GM21390 (cell line): ENCODE results near the gene BCL2L12.
"Not testable (repeated sequence)": the region's sequence is repeated elsewhere in the genome, so short reads cannot be mapped to it uniquely, and the experiment has no call there.

Experiments
- ATAC-seq: cut with Tn5 transposase; IDR thresholded peaks from one replicate; pipeline ENCODE4 v1.9.1; 2021; ENCODE audit not compliant: unreplicated experiment

Gene BCL2L12

GRCh38 chr19:49665351-49666119 is at the start of gene BCL2L12, which contains the start of gene IRF3:
Gene BCL2L12 (plus strand): TSS chr19:49665933. CDS start chr19:49666693, 760 bp downstream.
Gene IRF3 (minus strand): TSS chr19:49665857. CDS start chr19:49664838, 1,019 bp downstream.
- ATAC-seq, result peak; percentile 74

DNA sequence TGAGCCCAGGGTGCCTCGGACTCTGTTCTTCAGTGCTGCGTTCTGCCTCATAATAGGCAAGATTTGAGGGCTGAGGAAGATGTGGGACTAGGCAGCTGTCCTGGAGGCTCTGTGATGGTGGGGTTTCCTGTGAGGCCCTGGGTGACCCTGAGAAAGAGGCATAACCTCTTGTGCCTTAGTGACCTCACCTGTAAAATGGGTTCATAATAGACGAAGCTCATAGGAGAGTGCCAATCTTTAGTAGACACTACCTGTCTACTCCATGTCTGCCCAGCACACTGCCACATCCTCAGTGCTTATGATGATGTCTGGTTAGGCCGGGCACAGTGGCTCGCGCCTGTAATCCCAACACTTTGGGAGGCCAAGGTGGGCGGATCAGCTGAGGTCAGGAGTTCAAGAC is 49.2 kb upstream of the BCL2L12 start:
- ATAC-seq, result no peak

DNA sequence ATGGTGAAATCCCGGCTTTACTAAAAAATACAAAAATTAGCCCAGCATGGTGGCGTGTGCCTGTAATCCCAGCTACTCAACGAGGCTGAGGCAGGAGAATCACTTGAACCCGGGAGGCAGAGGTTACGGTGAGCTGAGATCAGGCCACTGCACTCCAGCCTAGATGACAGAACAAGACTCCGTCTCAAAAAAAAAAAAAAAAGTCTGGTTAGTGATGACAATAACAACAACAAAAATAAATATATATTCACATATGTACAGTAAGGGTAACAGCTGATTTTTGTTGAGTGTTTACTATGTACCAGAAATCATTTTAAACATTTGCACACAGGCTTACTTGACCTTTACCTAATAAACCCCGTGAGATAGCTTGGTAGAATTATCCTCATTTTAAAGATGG is 48.8 kb upstream of the BCL2L12 start:
- ATAC-seq, result no peak

- not testable (repeated sequence) for ATAC-seq
Observed at GRCh38 chr19:49617860-49618259, 47.9 kb upstream of the BCL2L12 start.

- no peak for ATAC-seq
Observed at GRCh38 chr19:49624967-49625910, 40.5 kb upstream of the BCL2L12 start.

GRCh38 chr19:49626226-49626625 is 39.5 kb upstream of the BCL2L12 start:
- ATAC-seq, result no peak

DNA sequence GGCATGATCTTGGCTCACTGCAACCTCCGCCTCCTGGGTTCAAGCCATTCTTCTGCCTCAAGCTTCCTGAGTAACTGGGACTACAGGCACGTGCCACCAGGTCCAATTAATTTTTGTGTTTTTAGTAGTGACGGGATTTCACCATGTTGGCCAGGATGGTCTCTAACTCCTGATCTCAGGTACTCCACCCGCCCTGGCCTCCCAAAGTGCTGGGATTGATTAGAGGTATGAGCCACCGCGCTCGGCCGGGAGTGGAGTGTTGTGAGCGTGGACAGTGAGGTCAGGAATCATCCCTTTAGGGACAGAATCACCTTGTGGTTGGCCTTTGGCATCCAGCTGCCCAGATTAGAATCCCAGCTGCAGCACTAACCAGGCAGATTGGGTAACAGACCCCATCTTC is 36.1 kb upstream of the BCL2L12 start:
- ATAC-seq, result no peak

- no peak for ATAC-seq
Observed at GRCh38 chr19:49631014-49631588, 34.6 kb upstream of the BCL2L12 start.

- ATAC-seq, result no peak
Observed at GRCh38 chr19:49631610-49632192, 34.0 kb upstream of the BCL2L12 start.

GRCh38 chr19:49632576-49632975 is 33.2 kb upstream of the BCL2L12 start:
- no peak for ATAC-seq

DNA sequence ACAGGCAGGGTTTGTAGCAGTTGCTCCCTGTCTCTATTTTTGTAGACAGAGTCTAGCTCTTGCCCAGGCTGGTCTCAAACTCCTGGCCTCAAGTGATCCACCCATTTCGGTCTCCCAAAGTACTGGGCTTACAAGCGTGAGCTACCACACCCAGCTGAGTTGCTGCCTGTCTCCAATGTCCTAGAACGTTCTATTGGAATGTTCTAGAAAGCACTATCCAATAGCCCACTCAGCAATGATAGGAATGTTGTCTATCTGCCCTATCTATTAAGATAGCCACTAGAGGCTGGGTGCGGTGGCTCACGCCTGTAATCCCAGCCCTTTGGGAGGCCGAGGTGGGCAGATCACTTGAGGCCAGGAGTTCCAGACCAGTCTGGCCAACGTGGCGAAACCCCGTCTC is 32.5 kb upstream of the BCL2L12 start:
- not testable (repeated sequence) for ATAC-seq

DNA sequence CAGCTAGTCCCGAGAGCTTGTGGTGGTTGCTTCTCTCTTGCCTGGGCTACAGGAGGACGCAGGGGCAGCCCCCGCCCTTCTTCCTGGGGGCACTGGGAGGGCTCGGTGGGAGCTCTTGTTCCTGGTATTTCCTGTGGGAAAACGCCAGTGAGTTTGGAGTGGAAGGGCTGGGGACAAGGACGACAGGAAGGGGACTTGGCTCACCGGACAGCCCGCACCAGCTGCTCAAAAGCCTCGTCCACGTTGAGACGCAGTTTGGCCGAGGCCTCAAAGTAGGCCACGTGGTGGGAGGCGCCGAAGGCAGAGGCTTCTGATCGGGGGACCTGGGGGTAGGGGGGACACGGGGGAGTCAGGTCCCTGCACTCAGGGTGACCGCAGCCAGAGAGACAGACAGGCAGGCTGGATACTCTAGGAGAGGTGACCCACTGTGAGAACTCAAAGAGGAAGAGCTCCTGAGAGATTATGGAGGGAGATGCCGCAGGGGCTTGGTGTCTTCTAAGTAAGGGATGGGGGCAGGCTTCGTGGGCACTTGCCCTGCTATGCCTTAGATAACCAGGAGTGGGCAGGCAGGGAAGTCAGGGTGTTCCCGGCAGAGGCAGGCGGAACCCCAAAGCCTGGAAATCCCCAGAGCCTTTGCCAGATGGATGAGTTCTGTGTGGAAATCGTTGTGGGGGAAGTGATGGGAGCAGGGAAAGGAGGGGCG is 30.1 kb upstream of the BCL2L12 start:
- ATAC-seq, result no peak

GRCh38 chr19:49636233-49636932 is 29.4 kb upstream of the BCL2L12 start:
- ATAC-seq, result no peak

- ATAC-seq, result no peak
Observed at GRCh38 chr19:49637821-49638738, 27.7 kb upstream of the BCL2L12 start.

GRCh38 chr19:49639401-49640112 is 26.2 kb upstream of the BCL2L12 start:
- no peak for ATAC-seq

GRCh38 chr19:49640113-49640898 is 25.4 kb upstream of the BCL2L12 start, which contains the start of gene RRAS:
Gene RRAS (minus strand): TSS chr19:49640143. CDS start chr19:49640098, 45 bp downstream.
- ATAC-seq, result peak; percentile 54
